HepG2 (cell line): Measurements from ENCODE around the gene MYL6B. TPM values are rescaled to one million over a fixed set of nuclear protein-coding genes. Genes with fewer than 3 reads are reported as not detected.

Experiments
- EP300 ChIP-seq, 3 experiments: sonication (generic) in 1 of 3; formaldehyde crosslinking in 1 of 3; IDR thresholded peaks; 2 replicates each; pipeline versions ENCODE4 v1.5.1 to v1.6.1; 2011 to 2020; ENCODE audit warnings: low read depth in 2 of 3, low read length in 2 of 3, borderline replicate concordance in 1 of 3, improper control_type of control experiment in 1 of 3, mild to moderate bottlenecking in 1 of 3, missing genetic modification reagents in 1 of 3, moderate library complexity in 1 of 3
- KLF6 ChIP-seq: IDR thresholded peaks from 2 replicates; pipeline ENCODE4 v1.8.0; 2016; ENCODE audit warnings: missing biosample characterization, missing genetic modification reagents
- MEIS1 ChIP-seq: sonication (generic); formaldehyde crosslinking; IDR thresholded peaks from 2 replicates; pipeline ENCODE4 v1.9.0; 2021; ENCODE audit warnings: mild to moderate bottlenecking, missing genetic modification reagents, moderate library complexity, borderline replicate concordance
- NCOR1 ChIP-seq: fragments of 200-600 bp; sonication (generic); IDR thresholded peaks from 2 replicates; pipeline ENCODE4 v1.7.0; 2017; ENCODE audit warnings: antibody characterized with exemption, low read length, borderline replicate concordance
- NFIC ChIP-seq: IDR thresholded peaks from 2 replicates; pipeline ENCODE4 v1.6.1; 2012; ENCODE audit warnings: mild to moderate bottlenecking, low read length, inconsistent platforms
- SAFB2 ChIP-seq: sonication (generic); formaldehyde crosslinking; IDR thresholded peaks from 2 replicates; pipeline ENCODE4 v1.5.1; 2020; ENCODE audit warnings: missing genetic modification reagents, low read depth, mild to moderate bottlenecking, borderline replicate concordance
- SKI ChIP-seq: fragments of 450-650 bp; IDR thresholded peaks from one replicate; pipeline ENCODE4 v1.6.1; 2018; ENCODE audit warnings: mild to moderate bottlenecking; ENCODE audit not compliant: partially characterized antibody
- SOX6 ChIP-seq, 2 experiments: fragments of 450-650 bp in 1 of 2; sonication (generic) in 1 of 2; formaldehyde crosslinking in 1 of 2; IDR thresholded peaks; 2 replicates each; pipeline versions ENCODE4 v1.4.0 to v1.6.1; 2017 to 2020; ENCODE audit warnings: antibody characterized with exemption in 1 of 2, mild to moderate bottlenecking in 1 of 2, missing genetic modification reagents in 1 of 2
- XRCC5 ChIP-seq: fragments of 200-400 bp; formaldehyde crosslinking; optimal IDR thresholded peaks from 2 replicates; pipeline ENCODE3; 2017; ENCODE audit warnings: mild to moderate bottlenecking, low read length
- ZBTB1 ChIP-seq: sonication (generic); formaldehyde crosslinking; IDR thresholded peaks from 2 replicates; pipeline ENCODE4 v1.4.0; 2020; ENCODE audit warnings: missing genetic modification reagents, borderline replicate concordance
- ZFX ChIP-seq: sonication (generic); formaldehyde crosslinking; IDR thresholded peaks from 2 replicates; pipeline ENCODE4 v1.4.0; 2020; ENCODE audit warnings: mild to moderate bottlenecking, low read depth, missing genetic modification reagents, moderate library complexity
- ZFY ChIP-seq: sonication (generic); formaldehyde crosslinking; IDR thresholded peaks from 2 replicates; pipeline ENCODE4 v1.4.0; 2020; ENCODE audit warnings: missing genetic modification reagents
- ZNF878 ChIP-seq: sonication (generic); formaldehyde crosslinking; IDR thresholded peaks from 2 replicates; pipeline ENCODE4 v1.8.1; 2023; ENCODE audit warnings: mild to moderate bottlenecking, missing genetic modification reagents, moderate library complexity
- polyA plus RNA-seq, 8 experiments: library from polyadenylated mRNA; depleted of rRNA in 3 of 8; stranded (reverse) in 7 of 8; unstranded in 1 of 8; fragments of >200 nt; fragmentation: Illumina TruSeq in 4 of 8; extraction: Trizol in 4 of 8; gene quantifications; 2 replicates each; pipeline versions ENCODE4 v1.2.1 to v1.2.3, GENCODE V29; 2011 to 2016; ENCODE audit warnings: low read depth in 4 of 8, missing spikeins in 1 of 8, mixed read lengths in 1 of 8; ENCODE audit not compliant: insufficient read depth in 1 of 8
- total RNA-seq, 5 experiments: library from RNA; depleted of rRNA; stranded (reverse); fragments of >200 nt; fragmentation: Illumina TruSeq; extraction: Trizol; gene quantifications; 2 replicates each; pipeline ENCODE4 v1.2.3, GENCODE V29; 2016; ENCODE audit warnings: low read depth in 1 of 5
- TF ChIP-seq, protein P1 (sequence below): sonication (generic); formaldehyde crosslinking; IDR thresholded peaks from 2 replicates; pipeline ENCODE4 v1.4.0; 2020; ENCODE audit warnings: mild to moderate bottlenecking, missing genetic modification reagents
- TF ChIP-seq, protein P2 (sequence below): sonication (generic); formaldehyde crosslinking; IDR thresholded peaks from 2 replicates; pipeline ENCODE4 v1.4.0; 2020; ENCODE audit warnings: missing genetic modification reagents
- TF ChIP-seq, protein P3 (sequence below): sonication (generic); formaldehyde crosslinking; IDR thresholded peaks from 2 replicates; pipeline ENCODE4 v1.5.0; 2020; ENCODE audit warnings: missing genetic modification reagents, mild to moderate bottlenecking, borderline replicate concordance
- TF ChIP-seq, protein P4 (sequence below): sonication (generic); formaldehyde crosslinking; IDR thresholded peaks from 2 replicates; pipeline ENCODE4 v1.4.0; 2020; ENCODE audit warnings: missing genetic modification reagents, borderline replicate concordance
- TF ChIP-seq, protein P5 (sequence below): sonication (generic); formaldehyde crosslinking; IDR thresholded peaks from 2 replicates; pipeline ENCODE4 v1.5.0; 2020; ENCODE audit warnings: missing genetic modification reagents

Gene MYL6B
- total and polyA plus RNA-seq, 2 of the 13 experiments (the other 11 are each of a cell fraction or from before 2014, with no cell fraction given): 75.7 to 88.7 TPM

DNA sequence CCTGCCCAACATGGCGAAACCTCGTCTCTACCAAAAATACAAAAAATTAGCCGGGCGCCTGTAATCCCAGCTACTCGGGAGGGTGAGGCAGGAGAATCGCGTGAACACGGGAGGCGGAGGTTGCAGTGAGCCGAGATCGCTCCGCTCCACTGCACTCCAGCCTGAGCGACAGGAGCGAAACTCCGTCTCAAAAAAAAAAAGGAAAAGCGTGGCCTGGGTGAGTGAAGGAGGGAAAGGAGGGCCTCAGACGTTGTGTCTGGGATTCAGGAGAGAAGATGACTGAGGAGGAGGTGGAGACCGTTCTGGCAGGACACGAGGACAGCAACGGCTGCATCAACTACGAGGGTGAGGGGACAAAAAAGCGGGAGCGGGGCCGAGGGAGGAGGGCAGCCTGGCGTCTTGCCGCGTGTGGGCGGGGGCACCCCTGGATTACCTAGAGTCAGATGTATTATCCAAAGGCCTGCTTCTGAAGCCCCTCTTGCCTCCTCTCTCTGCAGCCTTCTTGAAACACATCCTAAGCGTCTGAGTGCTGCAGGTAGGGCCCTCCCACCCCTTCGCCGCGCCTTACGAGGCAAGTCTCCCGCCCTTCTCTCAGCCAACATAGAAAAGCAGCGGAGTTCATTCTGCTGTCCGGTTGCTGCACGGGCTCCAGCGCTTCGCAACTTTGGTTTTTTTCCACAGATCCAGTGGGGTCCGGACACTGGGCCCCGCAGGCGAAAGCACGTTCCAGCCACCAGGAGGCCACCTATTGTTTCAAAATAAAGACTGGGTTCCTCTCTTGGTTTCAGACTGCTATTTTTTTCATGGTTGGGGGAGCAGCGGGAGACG lies 5.0 kb downstream of the MYL6B start (continued):
- TF ChIP-seq, protein P1, sequence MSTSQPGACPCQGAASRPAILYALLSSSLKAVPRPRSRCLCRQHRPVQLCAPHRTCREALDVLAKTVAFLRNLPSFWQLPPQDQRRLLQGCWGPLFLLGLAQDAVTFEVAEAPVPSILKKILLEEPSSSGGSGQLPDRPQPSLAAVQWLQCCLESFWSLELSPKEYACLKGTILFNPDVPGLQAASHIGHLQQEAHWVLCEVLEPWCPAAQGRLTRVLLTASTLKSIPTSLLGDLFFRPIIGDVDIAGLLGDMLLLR (CRISPR knock-in tag): peak; percentile 42; the same call in 1 of the 2 replicates
- TF ChIP-seq SKI (peak; percentile 38), MEIS1 (CRISPR knock-in tag) (no peak), ZFX (CRISPR knock-in tag) (peak; percentile 51; the same call in 1 of the 2 replicates), ZBTB1 (CRISPR knock-in tag) (no peak), NCOR1 (peak; percentile 9; the same call in 1 of the 2 replicates), SAFB2 (CRISPR knock-in tag) (0 out of 2 replicates have a peak, but pooled peaks have one; percentile 41), ZFY (CRISPR knock-in tag) (peak; percentile 60), NFIC (no peak), SOX6 (IDR thresholded peaks at IDR 0.05) (no peak), SOX6 (CRISPR knock-in tag; IDR thresholded peaks at IDR 0.05) (peak; percentile 86), EP300 (IDR thresholded peaks at IDR 0.05; ENCODE audit: low read depth in 2 of 2, low read length in 2 of 2) (peak in 1 of 2 experiments; percentile 52; a peak in 2 of 4 replicates), EP300 (CRISPR knock-in tag; IDR thresholded peaks at IDR 0.05; ENCODE audit: borderline replicate concordance) (no peak), KLF6 (peak; percentile 9; the same call in 1 of the 2 replicates), ZNF878 (CRISPR knock-in tag) (peak; percentile 35; the same call in 1 of the 2 replicates), XRCC5 (peak; percentile 86)
- TF ChIP-seq, protein P2, sequence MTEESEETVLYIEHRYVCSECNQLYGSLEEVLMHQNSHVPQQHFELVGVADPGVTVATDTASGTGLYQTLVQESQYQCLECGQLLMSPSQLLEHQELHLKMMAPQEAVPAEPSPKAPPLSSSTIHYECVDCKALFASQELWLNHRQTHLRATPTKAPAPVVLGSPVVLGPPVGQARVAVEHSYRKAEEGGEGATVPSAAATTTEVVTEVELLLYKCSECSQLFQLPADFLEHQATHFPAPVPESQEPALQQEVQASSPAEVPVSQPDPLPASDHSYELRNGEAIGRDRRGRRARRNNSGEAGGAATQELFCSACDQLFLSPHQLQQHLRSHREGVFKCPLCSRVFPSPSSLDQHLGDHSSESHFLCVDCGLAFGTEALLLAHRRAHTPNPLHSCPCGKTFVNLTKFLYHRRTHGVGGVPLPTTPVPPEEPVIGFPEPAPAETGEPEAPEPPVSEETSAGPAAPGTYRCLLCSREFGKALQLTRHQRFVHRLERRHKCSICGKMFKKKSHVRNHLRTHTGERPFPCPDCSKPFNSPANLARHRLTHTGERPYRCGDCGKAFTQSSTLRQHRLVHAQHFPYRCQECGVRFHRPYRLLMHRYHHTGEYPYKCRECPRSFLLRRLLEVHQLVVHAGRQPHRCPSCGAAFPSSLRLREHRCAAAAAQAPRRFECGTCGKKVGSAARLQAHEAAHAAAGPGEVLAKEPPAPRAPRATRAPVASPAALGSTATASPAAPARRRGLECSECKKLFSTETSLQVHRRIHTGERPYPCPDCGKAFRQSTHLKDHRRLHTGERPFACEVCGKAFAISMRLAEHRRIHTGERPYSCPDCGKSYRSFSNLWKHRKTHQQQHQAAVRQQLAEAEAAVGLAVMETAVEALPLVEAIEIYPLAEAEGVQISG: peak; percentile 90
- TF ChIP-seq, protein P3, sequence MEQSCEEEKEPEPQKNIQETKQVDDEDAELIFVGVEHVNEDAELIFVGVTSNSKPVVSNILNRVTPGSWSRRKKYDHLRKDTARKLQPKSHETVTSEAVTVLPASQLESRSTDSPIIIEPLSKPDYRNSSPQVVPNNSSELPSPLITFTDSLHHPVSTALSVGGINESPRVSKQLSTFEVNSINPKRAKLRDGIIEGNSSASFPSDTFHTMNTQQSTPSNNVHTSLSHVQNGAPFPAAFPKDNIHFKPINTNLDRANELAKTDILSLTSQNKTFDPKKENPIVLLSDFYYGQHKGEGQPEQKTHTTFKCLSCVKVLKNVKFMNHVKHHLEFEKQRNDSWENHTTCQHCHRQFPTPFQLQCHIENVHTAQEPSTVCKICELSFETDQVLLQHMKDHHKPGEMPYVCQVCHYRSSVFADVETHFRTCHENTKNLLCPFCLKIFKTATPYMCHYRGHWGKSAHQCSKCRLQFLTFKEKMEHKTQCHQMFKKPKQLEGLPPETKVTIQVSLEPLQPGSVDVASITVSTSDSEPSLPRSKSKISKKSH (CRISPR knock-in tag): peak; percentile 61; the same call in 1 of the 2 replicates
- TF ChIP-seq, protein P4, sequence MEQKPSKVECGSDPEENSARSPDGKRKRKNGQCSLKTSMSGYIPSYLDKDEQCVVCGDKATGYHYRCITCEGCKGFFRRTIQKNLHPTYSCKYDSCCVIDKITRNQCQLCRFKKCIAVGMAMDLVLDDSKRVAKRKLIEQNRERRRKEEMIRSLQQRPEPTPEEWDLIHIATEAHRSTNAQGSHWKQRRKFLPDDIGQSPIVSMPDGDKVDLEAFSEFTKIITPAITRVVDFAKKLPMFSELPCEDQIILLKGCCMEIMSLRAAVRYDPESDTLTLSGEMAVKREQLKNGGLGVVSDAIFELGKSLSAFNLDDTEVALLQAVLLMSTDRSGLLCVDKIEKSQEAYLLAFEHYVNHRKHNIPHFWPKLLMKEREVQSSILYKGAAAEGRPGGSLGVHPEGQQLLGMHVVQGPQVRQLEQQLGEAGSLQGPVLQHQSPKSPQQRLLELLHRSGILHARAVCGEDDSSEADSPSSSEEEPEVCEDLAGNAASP: peak; percentile 26
- TF ChIP-seq, protein P5, sequence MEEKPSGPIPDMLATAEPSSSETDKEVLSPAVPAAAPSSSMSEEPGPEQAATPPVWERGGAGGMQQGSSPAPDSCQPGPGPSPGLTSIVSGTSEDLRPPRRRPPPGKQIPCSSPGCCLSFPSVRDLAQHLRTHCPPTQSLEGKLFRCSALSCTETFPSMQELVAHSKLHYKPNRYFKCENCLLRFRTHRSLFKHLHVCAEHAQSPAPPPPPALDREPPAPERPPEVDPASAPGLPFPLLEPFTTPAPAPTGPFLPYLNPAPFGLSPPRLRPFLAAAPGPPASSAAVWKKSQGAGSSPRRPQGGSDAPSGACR (CRISPR knock-in tag): no peak; the same call in 1 of the 2 replicates
